Lung microvascular endothelial cell (primary cell): ENCODE results near the gene COPS9. TPM values are rescaled to one million over a fixed set of nuclear protein-coding genes. Genes with fewer than 3 reads are reported as not detected.

ENCODE experiments used
- DNase-seq, 2 donors: peaks; one replicate each; pipeline versions ENCODE4 v3.0.0 to v3.0.0-alpha.2; 2010; ENCODE audit warnings: low read depth in 2 of 2
- total RNA-seq: library from RNA; depleted of rRNA; stranded (reverse); fragments of >200 nt; gene quantifications from 2 replicates; pipeline ENCODE4 v1.2.1, GENCODE V29; 2014

COPS9 gene
- total RNA-seq, 1 donor from 2014 or later: 164 TPM

DNA sequence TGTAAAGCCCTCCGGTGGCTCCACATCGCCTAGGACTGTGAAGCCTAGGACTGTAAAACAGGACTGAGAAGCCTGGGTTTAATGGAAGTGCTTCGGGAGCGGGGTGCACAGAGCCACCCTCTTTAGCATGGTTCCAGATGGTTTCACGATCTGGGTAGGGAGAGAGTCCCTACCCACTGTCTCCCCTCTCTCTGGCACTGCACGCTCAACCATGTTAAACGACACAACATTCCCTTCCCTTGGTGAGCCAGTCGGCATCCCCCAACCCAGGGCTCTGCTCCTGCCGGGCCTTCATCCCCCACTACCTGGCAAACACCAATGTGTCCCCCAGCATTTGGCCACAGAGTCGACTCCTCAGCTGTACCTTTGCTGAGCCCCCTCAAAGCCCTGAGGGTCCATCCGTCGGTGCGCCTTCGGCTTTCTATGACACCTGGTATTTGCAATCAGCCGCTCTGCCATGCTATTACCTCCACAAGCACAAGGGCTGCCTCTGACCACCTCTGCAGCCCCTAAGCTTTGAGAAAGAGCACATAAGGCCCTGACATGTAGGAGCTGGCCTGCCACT is 1.1 kb downstream of the COPS9 start:
- DNase-seq: no peak

DNA sequence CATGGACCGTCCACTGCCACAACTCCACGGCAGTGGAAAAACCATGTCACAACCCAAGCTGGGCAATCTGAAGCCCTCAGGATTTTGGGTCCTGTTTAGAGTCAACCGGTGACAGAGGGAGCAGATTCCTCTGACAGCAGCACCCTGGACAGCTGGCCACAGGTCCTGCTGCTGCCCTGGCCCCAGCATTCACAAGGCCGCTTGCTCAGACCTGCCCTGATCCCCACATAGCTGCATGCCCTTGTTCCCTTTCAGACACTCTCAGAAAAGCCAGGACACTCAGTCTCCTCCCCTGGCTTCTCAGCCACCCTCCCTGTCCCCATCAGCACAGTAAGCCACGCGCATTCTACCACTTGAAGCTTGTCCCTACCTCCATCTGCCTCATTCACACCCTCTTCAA is 1.6 kb downstream of the COPS9 start:
- DNase-seq: no peak

DNA sequence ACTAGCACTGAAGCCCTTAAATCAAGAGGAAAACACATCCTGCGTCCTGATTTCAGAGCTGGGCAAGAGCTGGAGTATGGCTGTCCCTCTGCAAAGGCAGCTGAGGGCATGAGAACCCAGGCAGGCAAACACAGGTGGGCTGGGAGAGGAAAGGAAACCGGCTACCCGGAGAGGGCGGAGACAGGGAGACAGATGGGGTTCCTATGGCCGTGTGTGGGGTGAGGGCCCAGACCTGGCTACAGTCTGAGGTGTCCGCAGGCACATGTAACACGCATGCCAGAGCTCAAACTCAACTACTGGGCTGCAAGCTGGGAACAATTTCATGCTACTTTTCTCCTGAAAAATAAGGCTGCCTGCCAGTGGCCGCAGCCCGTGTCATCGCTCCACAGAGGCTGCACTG is 2.7 kb downstream of the COPS9 start:
- no peak for DNase-seq

DNA sequence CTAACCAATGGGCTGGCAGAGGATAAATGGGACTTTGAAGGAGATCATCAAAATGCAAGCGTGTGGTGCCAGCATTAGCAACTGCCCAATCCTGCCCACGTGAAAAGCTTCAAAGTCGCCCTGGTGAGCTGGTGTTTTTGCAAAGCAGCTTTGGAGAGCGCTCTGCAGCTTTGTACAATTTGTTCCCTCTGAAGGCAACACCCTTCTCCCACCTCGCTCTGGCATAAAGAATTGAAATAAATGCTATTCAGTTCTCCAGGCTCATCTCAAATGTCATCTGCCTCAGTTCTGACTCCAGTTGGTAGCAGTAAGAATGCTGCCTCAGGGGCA is 3.5 kb downstream of the COPS9 start:
- DNase-seq: no peak

DNA sequence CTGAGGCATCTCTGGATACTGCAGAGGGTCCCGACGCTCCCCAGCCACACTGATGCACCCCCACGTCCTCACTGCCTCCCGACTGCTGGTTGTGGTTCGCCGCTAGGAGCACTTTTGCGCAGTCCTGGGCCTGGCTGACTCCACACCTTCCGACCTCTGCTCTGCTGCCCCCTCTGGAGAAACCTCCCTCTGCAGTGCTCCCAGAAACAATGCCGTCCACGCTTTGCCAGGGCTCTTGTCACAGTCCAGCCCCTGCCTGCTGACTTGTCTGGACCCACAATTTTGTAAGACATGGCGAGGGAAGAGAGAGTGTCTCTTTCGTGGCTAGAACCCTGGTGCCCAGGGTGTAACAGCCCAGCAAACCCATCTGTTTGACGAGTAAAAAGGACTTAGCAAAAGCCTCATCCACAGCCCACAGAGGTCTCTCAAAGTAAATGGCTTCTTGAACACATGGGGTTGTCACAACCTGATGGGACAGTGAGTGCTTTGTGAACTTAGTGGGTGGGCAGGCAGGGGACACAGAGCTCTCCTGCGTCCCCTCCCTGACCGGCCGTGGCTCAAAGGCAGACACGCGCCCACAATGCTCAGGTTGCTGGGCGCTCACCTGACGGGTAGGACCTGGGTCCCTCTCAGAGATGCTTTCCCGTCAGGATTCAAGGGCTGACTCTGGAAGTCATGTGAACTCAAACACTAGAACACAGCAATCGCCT is 4.0 kb downstream of the COPS9 start:
- no peak for DNase-seq

DNA sequence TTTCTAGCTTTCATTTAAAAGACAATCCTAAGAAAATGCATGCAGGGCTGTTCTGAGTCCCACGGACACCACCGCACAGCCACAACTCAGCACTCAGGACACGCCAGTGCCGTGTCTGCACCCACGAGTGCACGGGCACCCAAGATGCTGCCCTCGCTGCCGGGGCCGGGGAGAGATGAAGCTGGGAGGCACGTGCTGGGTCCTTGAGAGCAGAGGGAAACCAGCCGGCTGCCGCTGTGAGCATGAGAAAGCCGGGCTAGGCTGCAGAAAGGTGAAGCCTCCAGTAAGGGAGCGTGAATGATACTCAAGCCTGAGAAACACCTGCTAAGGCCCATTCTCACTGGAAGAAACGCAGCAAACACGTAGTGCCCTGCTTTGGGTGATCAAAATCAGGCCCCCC is 4.8 kb downstream of the COPS9 start:
- DNase-seq: no peak

DNA sequence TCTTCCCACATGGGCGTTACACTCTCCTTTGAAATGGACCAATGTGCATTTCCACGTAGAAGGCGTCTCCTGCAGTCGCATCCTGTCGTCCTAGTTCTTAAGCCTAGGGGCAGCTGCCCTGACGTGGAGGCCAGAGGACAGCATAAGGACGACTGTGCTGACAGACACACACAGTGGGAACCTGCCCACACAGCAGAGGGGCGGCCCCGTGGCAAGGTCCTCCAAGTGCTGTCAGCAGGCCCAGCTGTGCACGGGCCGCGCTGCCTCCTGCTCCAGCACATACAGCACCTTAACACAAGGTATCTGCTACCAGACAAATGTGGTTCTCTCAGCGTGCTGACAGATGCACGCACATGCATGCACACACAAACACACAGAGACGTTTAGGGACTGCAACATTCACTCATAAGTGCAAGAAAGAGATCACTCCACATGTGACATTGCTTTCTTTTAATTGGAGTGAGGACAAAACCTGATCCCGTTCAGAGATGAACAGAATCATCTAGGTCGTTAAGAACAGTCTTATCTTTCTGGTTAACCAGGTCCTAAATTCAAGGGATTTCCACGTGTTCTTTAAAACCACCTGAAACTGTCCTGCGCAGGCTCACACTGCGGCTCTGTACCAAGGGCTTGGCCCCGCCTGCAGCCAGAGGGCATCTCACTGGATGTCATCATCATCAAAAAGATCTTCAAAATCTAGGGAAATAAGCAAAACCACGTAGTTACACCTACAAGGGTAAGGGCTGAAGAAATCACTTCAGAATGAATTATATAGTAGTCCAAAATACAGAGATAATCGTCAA is 5.5 kb downstream of the COPS9 start:
- DNase-seq: no peak

GRCh38 chr2:240129731-240130392 is 6.2 kb downstream of the COPS9 start:
- DNase-seq: no peak

DNA sequence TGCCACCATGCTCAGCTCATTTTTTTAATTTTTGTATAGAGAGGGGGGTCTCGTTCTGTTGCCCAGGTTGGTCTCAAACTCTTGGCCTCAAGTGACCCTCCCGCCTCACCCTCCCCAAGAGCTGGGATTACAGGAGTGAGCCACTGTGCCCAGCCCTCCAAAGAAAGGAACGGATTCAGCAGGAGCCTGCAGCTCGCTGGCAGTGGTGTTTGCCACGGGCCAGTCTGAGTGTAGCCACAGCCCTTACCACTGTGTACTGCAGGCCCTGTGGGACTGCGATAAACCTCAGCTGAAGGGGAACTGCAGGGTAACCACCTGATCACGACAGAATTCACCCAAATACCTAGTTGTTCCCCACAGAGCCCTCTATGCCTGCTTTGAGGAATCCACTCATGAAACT is 6.8 kb downstream of the COPS9 start:
- no peak for DNase-seq

DNA sequence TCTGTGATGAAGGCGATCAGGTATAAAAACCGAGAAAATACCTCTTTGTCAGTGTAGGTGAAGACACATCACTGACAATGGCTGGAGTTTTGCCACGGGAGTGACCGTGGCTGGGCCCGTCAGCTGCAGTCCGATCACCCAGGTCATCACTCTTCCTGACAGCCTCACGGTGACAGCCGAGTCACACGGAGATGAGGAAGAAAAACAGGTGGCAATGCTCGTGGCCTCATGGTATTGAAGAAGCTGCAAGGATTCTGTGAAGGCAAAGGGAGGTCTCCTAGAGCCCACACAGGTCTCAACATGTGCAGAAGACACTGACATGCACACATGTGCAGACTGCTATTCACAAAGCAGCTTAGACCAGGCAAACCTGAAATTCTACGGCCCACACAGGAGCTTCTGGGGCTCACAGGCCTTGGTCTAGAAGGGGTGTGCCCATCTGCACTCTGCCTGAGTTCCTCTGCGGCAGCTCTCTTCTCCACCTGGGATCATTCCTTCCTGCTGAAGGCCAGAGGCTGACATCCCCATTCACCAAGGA is 7.4 kb downstream of the COPS9 start:
- no peak for DNase-seq

- DNase-seq: no peak
Measured at GRCh38 chr2:240127911-240128607, 8.0 kb downstream of the COPS9 start.

DNA sequence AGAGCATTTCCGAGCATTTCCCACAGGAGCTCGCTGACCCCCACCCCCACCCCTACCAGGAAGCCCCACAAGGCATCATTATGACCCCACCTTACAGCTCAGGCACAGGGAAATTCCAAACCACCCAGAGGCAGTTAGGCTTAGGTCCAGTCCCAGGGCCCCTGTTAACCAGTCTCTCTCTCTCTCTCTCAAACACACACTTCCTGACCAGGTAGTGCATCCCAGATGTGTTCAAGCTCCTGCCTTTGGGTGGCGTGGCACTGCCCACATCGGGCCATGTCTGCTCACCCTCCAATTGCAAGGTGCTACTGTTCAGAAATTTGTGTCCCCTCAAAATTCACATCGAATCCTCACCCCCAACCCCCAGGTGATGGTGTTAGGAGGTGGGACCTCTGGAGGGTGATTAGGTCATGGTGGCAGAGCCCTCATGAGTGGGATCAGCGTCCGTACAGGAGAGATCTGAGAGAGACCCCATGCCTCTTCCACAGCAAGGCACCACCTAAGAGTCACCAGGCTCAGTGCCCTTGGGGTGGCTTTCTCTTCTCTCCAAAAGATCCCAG is 8.8 kb downstream of the COPS9 start:
- DNase-seq: no peak

DNA sequence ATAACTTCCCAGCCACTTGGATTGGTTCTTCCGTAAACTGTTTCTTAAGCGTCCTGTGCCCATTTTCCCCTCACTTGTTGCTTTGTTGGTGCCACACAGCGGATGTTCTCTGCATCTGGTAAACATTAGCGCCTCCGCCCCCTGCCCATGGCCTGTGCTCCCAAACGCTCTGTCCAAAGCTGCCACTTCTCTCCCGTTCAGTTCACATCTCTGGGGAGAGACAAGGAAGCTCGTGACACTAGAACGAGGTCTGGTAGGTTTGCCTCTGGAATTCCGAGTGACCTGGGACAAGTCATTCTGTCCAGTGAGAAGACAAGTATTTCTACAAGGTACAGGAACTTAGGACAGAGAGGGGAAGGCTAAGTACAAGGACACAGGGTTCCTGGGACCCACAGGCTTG is 9.4 kb downstream of the COPS9 start:
- DNase-seq: no peak

DNA sequence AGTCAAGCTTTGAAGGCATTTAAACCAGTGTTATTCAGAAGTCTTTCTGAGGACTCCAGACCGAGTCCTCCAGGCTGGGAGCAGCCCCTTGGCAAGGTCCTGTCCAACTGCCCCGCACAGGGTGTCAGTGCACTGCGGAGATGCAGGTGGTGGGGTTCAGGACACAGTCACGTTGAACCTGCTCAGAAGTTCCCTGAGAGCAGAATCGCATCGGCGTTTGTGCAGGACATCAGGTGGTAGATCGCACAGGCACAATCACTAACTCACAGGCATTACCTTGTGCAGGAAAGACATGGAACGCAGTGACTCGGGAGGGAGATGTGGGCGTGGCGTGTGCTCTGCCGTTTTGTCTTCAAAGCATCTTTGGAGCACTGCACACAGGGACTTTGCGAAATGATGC is 10.4 kb downstream of the COPS9 start:
- no peak for DNase-seq

- DNase-seq: no peak
Measured at GRCh38 chr2:240124651-240125030, 11.5 kb downstream of the COPS9 start.

DNA sequence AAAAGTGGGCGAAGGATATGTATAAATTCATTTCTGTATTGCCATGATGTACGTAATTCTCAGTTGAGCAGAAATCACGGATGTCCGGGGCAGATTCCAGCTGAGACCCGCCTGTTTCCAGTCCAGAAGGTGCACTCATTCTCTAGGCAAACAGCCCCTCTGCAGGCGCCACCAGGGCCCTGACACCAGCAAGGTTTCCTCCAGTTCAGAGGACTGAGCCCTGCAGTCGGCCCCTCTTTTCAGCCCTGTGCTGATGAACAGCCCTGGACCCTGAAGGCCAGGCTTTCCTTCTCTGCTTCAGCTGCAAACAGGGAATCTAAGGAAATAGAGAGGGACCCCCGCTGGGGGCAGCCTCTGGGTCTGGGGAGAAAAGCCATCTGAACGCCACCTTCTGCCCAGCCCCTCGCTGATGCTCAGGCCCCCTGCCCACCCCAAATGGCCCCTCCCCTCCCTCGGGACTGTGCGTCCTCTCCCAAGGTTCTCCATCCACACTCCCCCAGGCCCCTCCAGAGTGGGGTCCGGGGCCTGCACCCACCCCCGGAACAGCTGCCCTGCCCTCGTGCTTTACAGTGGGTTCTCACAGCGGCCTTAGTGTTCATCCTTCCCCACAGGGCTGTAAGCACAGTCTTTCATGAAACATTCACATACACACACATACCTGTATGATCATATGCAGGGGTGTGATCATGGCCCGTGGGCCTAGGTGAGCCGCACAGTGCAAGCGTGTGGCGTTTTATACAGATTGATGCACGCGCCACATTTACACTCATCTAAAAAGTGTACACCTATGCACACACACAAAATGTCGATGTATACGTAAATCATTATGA is 12.1 kb downstream of the COPS9 start:
- DNase-seq: no peak

- no peak for DNase-seq
Measured at GRCh38 chr2:240121675-240122074, 14.4 kb downstream of the COPS9 start.

GRCh38 chr2:240121190-240121589 is 14.9 kb downstream of the COPS9 start:
- no peak for DNase-seq

DNA sequence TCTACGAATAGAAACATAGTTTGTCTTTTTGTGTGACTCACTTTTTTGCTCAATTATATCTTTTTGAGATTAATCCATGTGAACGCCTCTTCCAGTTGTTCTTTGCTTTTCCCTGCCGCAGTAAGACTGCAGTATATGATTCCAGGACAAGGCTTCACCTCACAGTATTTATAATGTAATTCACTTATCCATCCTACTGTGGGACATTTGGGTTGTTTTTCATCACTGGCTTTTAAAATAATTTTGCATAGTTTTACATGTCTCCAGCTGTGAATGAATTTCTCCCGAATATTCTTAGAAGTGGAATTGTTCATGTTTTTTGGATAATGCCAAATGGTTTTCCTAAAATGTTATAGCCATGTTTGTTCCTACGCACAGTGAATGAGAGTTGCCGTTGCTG is 21.9 kb downstream of the COPS9 start:
- DNase-seq: no peak

- no peak for DNase-seq
Measured at GRCh38 chr2:240112914-240113690, 23.0 kb downstream of the COPS9 start.
